Globus pallidus (tissue), 1 donor: ENCODE results near the gene TGM5.
"Not testable (repeated sequence)": the region's sequence is repeated elsewhere in the genome, so short reads cannot be mapped to it uniquely, and the experiment has no call there.

Experiments used
- DNase-seq: peaks from one replicate; pipeline ENCODE4 v3.0.0-alpha.2; 2015; ENCODE audit warnings: low spot score

TGM5 gene

GRCh38 chr15:43266834-43267233 lies at the start of gene TGM5:
TGM5 (minus strand) TSS chr15:43266928; CDS start chr15:43266849, 79 bp downstream.
- DNase-seq: no peak

GRCh38 chr15:43314171-43314570 lies 47.4 kb upstream of the TGM5 start:
- DNase-seq: no peak

GRCh38 chr15:43312378-43312777 lies 45.6 kb upstream of the TGM5 start:
- no peak for DNase-seq

GRCh38 chr15:43302205-43302817 lies 35.6 kb upstream of the TGM5 start, which contains the start of gene TGM7:
TGM7 (minus strand) TSS chr15:43302255.
- DNase-seq: no peak

GRCh38 chr15:43299884-43300283 lies 33.2 kb upstream of the TGM5 start:
- DNase-seq: no peak

GRCh38 chr15:43299411-43299810 lies 32.7 kb upstream of the TGM5 start:
- DNase-seq: no peak

GRCh38 chr15:43294091-43294706 lies 27.5 kb upstream of the TGM5 start:
- no peak for DNase-seq

- no peak for DNase-seq
Observed at GRCh38 chr15:43293432-43293831, 26.7 kb upstream of the TGM5 start.

GRCh38 chr15:43292375-43293078 lies 25.8 kb upstream of the TGM5 start:
- no peak for DNase-seq

- not testable (repeated sequence) for DNase-seq
Observed at GRCh38 chr15:43289656-43290055, 22.9 kb upstream of the TGM5 start.

- DNase-seq: no peak
Observed at GRCh38 chr15:43287254-43287653, 20.5 kb upstream of the TGM5 start.

- no peak for DNase-seq
Observed at GRCh38 chr15:43286074-43286473, 19.3 kb upstream of the TGM5 start.

GRCh38 chr15:43285609-43286037 lies 18.9 kb upstream of the TGM5 start:
- peak; percentile 52 for DNase-seq

- DNase-seq: no peak
Observed at GRCh38 chr15:43283526-43283925, 16.8 kb upstream of the TGM5 start.

GRCh38 chr15:43281926-43282602 lies 15.3 kb upstream of the TGM5 start:
- DNase-seq: no peak

- no peak for DNase-seq
Observed at GRCh38 chr15:43280996-43281395, 14.3 kb upstream of the TGM5 start.

- no peak for DNase-seq
Observed at GRCh38 chr15:43279496-43279895, 12.8 kb upstream of the TGM5 start.

GRCh38 chr15:43278869-43279268 lies 12.1 kb upstream of the TGM5 start:
- DNase-seq: no peak

- DNase-seq: no peak
Observed at GRCh38 chr15:43277901-43278300, 11.2 kb upstream of the TGM5 start.

- DNase-seq: no peak
Observed at GRCh38 chr15:43277231-43277823, 10.6 kb upstream of the TGM5 start.

- no peak for DNase-seq
Observed at GRCh38 chr15:43276563-43277200, 10.0 kb upstream of the TGM5 start.
